T-helper 1 cell (primary cell): Measurements from ENCODE around the gene ZNF554.
A peak's percentile ranks its signal among the peaks of the same experiment; 100 is the strongest.
"Not testable (repeated sequence)": the region's sequence is repeated elsewhere in the genome, so short reads cannot be mapped to it uniquely, and the experiment has no call there.

Source experiments
- DNase-seq, 5 donors: peaks; one replicate each; pipeline ENCODE4 v3.0.0-alpha.2; 2012 to 2020

The ZNF554 gene

GRCh38 chr19:2808129-2808941 is 11.3 kb upstream of the ZNF554 start:
- no peak for DNase-seq

- DNase-seq = no peak
Observed at GRCh38 chr19:2809387-2810140, 10.1 kb upstream of the ZNF554 start.

DNA sequence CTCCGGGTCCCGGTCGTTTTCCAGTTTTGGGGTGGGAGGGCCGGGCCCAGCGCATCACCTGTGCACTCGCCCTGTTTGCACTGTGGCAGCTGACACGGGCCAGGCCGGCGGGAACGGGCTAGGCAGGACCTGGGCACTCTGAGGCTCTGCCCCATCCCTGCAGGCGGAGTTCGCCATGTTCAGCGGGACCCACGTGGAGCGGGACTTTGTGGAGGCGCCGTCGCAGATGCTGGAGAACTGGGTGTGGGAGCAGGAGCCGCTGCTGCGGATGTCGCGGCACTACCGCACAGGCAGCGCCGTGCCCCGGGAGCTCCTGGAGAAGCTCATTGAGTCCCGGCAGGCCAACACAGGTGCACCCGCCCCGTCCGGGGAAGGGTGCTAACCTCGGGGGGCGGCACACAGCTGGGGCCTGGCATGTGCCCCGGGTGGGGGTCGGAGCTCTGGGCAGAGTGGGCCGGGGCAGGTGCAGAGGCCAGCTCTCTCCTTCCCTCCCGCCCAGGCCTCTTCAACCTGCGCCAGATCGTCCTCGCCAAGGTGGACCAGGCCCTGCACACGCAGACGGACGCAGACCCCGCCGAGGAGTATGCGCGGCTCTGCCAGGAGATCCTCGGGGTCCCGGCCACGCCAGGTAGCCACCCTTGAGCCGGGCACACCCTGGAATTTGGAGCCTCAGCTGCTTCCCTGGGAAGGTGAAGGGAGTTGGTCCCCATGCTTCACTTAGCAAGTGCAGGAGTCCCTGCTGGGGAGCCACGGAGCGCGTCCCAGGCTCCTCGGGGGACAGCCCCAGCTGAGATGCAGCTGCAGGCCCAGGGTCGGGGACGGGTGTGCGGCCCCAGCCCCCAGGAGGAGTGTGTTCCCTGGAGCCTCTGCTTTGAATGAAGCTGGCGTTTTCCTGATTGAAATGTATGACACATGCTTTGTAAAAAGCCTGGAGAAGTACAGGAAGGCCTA is 9.3 kb upstream of the ZNF554 start:
- DNase-seq = no peak

- no peak for DNase-seq
Observed at GRCh38 chr19:2811221-2811722, 8.4 kb upstream of the ZNF554 start.

DNA sequence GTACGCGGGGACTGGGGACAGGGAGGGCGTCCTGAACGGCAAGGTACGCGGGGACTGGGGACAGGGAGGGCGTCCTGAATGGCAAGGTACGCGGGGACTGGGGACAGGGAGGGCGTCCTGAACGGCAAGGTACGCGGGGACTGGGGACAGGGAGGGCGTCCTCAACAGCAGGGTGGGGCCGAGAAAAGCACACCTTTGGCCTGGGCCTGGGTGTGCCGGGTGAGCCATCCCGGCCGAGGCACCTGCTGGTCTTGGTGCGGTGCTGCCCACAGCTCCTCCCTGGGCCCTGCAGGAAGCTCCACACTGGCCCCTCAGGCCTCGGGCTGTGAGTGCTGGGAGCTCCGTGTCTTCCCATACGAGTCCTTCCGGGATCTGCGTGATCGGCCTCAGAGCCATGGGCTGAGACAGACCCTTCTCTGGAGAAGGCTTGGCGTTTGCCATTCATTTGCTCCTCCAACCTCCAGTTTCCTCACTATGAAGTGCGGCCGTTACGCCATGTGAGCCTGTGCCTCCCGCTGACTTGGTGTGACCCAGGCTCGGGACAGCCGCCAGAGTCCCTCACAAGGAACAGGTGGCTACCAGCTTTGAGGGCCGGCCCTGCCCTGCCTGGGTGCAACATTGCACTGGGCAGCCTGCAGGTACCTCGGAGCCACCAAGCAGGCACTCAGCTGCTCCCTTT is 7.8 kb upstream of the ZNF554 start:
- DNase-seq = no peak

DNA sequence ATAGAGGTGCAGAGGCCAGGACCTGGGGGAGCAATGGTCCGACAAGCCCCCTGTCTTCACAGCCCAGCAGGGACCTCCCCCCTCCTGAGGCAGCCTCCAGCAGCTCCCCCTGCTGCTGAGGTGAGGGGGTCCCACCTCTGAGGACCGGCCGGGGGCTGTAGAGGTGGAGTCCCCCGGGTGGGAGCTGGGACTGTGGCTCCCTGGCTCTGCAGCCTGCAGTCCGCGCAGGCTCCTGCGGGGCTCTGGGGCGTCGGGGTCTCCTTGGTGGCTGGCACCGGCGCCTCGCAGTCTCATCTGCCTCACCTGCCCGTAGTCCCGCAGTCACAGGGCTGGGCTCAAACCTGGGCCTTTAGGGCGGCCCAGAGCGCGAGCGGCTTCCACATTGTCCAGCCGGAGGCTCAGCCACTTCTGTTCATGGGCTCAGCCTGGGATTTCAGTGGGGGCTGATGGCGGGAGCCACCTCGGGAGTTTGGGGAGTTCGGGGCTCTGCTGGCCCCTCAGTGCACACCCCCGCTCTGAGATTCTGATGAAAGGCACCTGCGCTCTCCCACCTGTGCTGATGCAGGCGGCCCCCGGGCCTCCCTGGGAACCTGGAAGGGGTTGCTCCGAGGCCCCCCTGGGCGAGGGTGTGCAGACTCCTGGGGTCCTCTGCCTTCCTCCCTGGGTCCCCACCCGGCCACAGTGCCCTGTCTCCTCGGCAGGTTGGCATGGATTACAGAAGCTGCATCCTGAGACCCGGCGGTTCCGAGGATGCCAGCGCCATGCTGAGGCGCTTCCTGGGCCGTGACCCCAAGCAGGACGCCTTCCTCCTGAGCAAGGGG is 7.0 kb upstream of the ZNF554 start:
- DNase-seq = no peak

- DNase-seq = no peak
Observed at GRCh38 chr19:2813235-2814160, 6.2 kb upstream of the ZNF554 start.

DNA sequence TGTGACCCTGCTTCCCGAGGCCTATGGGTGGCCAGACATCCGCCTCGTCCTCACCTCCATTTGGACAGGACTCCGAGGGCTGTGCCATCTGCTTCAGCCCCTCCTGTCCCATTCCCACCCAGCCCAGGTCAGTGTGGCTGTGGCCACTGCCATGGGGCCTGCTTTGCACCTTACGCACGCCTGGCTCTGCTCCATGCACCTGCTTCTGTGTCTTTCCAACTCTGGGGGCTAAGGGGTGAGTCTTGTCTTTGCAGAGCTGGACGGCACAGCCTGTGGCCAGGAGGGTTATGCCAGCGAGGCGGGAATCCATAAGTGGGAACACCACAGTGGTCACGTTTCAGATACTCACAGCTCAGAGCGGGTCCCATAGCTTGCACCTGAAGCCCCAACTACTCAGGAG is 5.2 kb upstream of the ZNF554 start:
- no peak for DNase-seq

GRCh38 chr19:2815191-2815614 is 4.5 kb upstream of the ZNF554 start:
- no peak for DNase-seq

DNA sequence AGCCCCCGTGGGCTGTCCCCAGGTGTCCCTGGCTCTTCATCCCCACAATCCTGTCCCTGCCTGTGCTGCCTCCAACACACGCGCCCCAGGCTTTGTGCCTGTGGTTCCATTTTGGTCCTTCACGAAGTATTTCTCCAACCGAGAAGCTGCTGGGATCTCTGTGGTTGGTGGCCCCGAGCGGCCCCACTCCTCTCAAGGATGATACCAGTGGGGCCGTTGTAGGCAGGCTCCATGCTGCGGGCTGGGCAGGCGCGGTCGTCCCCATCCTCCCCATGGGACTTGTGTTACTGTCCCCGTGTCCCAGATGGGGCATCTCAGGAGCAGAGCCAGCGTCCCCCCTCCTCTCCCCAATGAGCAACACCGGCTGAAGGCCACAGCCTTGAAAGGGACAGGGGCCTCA is 3.7 kb upstream of the ZNF554 start:
- DNase-seq = no peak

DNA sequence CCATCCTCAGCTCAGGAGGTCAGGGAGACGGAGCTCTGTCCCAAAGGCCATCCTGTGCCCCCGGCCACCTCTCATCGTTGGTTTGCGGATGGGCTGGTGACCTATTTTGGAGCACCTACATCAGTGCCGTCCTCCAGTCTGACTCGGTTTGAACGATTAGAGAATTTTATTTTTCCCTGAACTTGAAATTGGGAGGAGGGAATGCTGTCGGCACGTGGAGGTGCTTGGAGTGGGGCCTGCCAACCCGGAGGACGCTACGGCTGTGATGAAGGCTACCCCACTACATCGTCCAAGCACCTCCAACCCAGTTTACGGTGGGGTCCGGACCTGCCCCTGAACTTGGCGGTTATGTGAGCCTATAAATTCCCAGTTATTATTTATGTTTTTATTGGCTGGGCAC is 3.0 kb upstream of the ZNF554 start:
- no peak for DNase-seq

GRCh38 chr19:2817237-2817829 is 2.3 kb upstream of the ZNF554 start:
- DNase-seq = not testable (repeated sequence)

DNA sequence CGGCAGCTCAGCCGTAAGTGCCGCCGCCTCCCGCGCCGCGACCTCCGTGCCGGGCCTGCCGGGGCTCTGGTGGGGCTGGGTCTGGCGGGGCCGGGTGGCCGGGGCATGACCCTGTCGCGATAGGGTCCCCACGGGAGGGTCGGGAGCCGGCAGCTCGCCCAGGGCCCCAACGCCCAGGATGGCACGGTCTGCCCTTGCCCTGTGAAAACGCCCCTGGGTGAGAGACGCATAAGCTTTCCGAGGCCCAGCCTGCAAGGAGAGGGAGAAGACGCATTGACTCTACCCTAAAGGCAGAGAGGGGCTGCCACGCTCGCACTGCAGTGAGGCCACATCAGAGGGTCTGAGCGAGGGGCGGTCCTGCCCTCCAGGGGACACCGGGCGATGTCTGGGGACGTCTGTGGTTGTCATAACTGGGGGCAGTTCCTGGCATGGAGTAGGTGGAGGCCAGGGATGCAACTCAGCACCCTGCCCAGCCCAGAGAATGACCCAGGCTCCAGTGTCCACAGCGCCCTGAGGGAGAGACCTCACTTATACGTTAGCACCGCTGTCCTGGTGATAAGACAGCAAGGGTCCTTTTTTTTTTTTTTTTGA is 539 bp downstream of the ZNF554 start:
- DNase-seq = peak in 1 of 5 donors; percentile 3

GRCh38 chr19:2822846-2823245 is 3.2 kb downstream of the ZNF554 start:
- no peak for DNase-seq

- DNase-seq = no peak
Observed at GRCh38 chr19:2823646-2824045, 4.0 kb downstream of the ZNF554 start.

- no peak for DNase-seq
Observed at GRCh38 chr19:2824129-2824528, 4.5 kb downstream of the ZNF554 start.

DNA sequence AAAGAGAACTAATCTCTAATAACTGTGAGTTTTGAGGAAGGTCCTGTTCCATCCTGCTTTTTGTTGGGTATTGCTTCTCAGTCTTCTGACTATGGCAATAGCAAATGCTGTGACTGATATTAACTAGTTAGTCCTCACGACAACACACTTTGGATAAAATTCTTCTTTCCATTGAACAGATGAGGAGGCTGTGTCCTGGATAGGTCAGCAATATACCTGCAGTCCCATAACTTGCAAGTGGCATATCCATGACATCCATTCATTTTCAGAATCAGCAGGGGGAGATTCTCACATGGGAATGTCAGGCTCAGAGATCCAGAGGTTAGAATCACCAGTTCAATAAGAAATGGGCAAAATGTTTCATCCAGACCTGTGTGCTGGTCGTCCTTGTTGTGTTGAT is 7.4 kb downstream of the ZNF554 start:
- DNase-seq = no peak

- DNase-seq = no peak
Observed at GRCh38 chr19:2827840-2828489, 8.3 kb downstream of the ZNF554 start.
